HG03469 (cell line): ENCODE measurements around the gene PRR35.

Experiments used
- ATAC-seq: cut with Tn5 transposase; IDR thresholded peaks from one replicate; pipeline ENCODE4 v1.9.1; 2021; ENCODE audit warnings: mild to moderate bottlenecking, moderate library complexity, moderate number of reproducible peaks; ENCODE audit not compliant: unreplicated experiment

The PRR35 gene

GRCh38 chr16:527015-527903 lies 32.9 kb upstream of the PRR35 start, which contains the start of gene CAPN15:
TSS of gene CAPN15 (plus strand) at chr16:527712. CDS start at chr16:546839, 19,127 bp downstream.
- peak; percentile 32 for ATAC-seq

DNA sequence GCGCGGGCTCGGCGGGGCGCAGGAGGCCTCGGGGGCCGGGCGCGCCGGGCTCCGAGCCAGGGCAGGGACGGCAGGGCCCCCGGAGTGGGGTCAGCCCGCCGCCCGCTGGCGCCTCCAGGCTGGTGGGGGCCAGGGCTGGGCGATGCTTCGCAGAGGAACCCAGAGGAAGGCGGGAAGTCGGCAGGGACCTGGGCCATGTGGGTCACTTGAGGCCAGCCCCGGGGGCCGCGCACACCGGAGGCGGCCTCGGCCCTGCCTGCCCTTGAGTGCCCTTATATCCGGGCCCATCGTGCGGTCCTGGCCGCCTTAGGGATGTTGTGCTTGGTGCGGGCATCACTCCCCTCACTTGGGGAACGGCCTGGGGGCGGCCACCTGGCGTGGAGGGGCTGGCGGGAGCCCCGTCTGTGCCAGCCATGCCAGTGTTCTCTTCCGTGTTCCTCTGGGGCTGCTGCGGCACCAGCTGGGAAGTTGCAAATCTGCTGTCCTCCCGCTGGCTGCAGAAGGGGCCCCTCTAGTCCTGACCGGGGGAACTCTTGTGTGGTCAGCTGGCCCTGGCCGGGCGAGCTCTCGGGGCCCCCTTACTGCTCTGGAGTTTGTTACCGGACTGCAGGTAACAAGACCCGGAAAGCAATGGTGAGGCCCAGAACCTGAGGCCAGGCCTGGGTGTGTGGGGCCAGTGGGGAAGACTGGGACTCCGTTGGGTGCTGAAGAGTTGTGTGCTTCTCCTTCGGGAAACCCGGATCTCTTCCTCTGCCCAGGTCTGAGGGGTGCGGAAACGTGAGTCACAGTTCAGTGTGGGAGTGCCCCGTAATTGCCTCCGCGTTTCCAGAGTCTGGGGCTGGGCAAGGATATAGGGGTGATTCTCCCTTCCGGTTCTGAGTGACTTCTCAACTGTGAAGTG lies 31.8 kb upstream of the PRR35 start:
- peak; percentile 9 for ATAC-seq

GRCh38 chr16:529012-529575 lies 31.1 kb upstream of the PRR35 start:
- no peak for ATAC-seq

GRCh38 chr16:530111-530817 lies 29.9 kb upstream of the PRR35 start:
- no peak for ATAC-seq

DNA sequence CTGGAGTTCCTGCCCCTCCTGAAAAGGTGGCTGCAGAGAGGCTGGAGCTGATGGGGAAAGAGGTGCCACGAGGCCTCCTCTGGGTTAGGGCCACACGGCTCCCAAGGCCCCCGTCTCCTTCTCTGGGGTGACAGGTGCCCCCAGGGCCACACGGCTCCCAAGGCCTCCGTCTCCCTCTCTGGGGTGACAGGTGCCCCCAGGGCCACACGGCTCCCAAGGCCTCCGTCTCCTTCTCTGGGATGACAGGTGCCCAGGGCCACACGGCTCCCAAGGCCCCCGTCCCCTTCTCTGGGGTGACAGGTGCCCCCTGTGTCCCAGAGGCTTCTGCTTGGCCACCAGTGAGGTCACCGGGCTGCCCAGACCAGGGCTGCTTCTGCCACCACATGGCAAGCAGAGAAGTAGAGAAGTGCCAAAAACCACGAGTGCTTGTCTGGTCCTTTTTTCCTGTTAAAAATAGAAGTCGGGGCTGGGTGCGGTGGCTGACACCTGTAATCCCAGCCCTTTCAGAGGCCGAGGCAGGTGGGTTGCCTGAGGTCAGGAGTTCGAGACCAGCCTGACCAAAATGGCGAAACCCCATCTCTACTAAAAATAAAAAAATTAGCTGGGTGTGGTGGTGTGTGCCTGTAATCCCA lies 28.6 kb upstream of the PRR35 start:
- ATAC-seq: no peak

- ATAC-seq: no peak
These were observed 26.6 kb upstream of the PRR35 start for GRCh38 chr16:533391-534123.

- no peak for ATAC-seq
These were observed 26.1 kb upstream of the PRR35 start for GRCh38 chr16:534135-534534.

DNA sequence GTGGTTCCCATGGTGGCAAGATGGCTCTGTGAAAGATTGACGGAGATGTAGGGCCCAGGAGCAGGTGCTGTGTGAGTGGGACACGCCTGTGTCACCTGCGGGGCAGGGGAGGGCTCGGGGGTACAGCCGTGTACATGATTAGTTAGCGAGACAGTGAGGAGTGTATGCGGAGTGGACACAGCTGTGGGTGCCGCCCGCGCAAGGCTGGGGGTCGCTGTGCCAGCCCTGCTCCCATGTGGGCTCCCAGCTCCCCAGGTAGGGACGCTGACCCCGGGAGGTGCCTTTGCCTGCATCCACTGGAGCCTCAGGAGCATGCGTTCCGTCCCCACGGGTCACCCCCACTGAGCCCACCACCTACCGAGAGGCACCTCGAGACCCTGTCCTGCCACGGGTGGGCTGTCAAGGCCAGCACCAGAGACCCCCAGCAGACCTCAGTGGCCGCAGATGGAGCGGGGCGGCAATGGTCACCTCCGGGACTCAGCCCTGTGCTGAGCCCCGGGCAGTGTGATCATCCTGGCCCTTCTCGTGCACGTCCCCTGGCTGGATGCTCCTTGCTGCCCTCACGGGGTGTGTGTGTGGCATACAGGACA lies 25.2 kb upstream of the PRR35 start:
- ATAC-seq: no peak

DNA sequence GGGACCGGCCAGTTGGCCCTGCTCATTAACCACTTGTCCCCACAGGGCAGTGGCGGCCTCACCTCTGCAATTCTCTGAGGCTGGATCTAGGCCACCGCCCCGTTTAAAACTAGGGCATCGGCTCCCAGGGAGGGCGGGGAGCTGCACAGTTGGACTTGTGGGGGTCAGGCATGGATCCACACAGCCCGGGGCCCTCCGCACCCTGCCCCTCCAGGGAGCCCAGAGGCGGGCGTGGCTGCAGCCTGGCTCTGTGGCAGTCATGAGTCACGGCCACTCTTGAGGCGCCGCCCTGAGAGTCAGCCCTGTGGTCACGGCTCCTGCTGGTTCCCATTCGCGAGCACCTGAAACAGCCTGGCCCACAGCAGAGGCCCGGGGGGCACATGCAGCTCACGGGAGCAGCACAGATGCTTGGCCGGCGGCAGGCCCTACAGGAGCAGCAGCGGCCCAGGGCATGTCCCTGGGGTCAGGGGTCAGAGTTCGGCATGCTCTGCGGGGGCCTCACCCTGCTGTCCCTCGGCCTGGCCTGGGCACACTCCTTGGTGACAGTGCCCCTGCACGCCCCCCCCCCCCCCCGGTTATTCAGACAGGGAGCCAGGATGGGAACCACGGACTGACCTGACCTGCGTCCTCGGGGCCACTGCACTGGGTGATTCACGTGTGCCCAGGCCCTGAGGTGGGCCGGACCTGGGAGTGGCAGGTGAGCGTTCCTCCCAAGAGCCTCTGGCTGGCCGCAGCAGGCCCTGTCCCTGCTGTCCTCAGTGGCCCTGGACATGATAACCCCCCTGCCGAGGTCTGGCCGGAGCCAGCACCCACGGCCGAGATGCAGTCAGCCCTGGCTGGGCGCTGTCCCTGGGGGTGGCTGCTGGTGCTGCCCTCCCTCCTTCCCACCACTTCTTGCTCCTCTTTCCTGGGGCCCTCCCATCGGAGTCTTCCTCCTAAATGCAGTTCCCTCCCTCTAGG lies 24.5 kb upstream of the PRR35 start:
- no peak for ATAC-seq

DNA sequence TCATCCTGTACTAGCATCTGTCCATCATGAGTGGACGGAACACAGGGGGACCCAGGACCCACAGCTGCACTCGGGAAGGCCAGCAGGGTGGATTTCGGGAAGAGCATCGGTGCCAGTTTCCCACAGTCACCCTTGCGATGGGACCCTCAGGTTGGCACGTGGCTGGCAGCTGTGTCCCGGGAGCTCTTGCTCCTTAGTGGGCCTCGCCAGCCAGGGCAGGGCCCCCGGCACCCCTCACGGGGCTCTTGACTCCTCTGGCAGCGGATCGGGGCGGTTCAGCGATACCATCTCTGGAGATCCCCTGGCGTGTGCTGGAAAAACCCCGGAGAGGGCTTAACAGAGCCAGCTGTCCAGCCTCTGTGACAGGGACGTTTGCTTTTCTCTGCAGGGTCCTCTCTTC lies 23.4 kb upstream of the PRR35 start:
- no peak for ATAC-seq

DNA sequence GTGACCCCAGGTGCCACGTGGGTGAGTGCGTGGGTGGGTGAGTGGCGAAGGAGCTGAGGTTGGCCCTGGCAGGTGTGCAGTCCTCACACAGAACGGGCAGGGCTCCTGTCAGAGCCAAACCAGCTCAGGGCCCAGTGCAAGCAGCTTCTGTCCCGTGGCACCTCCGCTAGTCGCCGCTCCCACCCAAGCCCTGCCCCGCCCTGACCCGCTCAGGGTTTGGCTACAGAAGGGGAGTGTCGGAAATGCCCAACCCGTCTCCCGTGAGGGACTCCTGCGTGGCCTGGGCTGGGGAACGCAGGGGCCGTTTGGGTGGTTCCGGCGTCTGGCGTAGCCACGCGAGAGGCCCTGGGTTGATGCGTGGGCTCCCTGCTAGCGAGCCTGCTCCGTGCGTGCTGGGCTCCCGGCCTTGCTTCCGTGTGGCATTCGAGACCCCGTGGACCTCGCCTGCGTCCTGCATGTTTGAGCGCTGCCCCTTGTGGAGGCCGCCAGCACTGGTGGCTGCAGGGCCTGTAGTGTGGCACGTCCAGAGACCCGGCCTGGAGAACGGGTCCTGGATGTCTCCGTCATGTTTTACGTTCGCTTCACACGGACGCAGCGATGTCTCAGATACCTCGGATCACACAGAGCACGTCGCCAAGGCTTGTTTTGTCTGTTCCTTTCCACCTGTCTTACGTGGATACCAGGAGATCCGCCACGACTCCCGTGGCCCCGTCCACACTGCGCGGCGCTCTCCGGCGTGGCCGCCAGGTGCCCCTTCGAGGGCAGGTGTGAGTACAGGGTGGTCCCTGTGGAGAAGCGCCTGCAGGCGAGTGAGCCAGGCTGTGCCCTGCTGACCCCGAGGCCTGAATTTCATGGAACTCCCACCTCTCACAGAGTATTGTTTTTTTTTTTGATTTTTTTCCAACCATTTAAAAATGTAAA lies 22.5 kb upstream of the PRR35 start:
- no peak for ATAC-seq

DNA sequence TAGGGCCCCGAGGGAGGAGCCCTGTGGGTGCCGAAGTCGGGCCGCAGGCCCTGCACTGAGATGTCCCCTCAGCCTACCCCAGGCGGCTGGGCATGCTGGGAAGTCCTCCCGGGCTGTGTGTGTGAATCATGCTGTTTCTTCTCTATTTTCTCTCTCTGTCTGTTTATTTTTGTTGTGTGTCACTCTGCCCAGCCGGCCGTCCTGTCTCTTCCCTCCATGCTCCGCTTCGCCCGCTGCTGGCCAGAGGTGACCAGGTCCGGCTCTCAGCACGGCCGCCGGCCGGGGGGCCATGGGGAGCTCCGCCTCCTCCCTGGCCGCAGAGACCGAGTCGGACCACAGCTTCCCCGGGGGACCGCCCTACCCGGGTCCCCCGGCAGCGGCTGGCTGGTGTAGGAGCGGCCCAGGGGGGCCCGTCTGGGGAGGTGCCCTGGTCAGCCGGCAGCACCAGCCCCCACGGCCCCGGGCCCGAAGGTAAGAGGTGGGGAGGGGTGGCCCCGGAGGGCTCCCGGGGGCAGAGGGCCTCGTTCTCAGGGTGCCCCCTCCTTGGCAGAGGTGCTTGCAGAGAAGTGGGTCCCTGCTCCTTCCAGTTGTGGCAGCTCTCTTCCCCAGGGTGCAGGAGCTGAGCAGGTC lies 20.2 kb upstream of the PRR35 start:
- ATAC-seq: no peak

DNA sequence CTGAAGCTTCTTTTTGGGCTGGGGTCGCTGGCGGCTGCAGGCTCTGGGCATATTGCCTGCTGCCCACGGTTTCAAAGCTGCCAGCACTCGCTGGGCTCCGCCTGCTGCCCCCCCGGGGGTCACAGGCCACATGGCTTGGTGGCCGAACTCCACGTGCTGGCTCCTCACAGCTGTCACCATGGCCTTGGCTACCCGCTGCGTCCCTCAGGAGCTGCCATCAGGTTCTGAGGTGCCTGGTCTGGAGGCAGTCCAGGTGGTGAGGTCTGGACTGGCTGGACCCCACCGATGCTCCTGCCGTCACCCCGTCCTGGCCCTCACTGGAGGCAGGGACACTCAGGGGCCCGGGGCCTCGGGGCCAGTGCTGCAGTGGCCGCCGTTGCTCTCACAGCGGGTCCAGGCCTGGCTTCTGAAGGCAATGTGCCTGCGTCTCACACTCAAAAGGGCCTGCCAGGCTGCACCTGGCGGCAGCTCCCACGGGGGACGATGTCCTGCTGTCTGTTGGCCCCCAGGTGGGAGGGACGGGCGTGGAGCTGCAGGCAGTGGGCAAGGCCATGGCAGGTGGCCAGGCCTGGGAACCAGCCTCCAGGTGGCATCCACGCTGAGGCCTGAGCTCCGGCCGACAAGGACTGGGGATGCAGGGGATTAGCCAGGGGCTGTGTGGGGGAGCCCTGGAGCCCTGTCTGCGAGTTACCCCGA lies 19.4 kb upstream of the PRR35 start:
- ATAC-seq: no peak

- no peak for ATAC-seq
These were observed 16.7 kb upstream of the PRR35 start for GRCh38 chr16:543301-544164.

- no peak for ATAC-seq
These were observed 15.7 kb upstream of the PRR35 start for GRCh38 chr16:544517-544916.
